ENCODE data around the gene AIG1.

Gene AIG1

GRCh38 chr6:143349530-143349929, 288.8 kb downstream of the AIG1 start:
- no peak for DNase-seq (ENCODE audit: extremely low read depth, insufficient read length)
- H3K4me3 ChIP-seq (replicated peaks; ENCODE audit: low read depth, low read length): no peak overlapping the region
- TF ChIP-seq CTCF (IDR thresholded peaks at IDR 0.05; ENCODE audit: insufficient read depth, low read length, poor library complexity, severe bottlenecking): no peak
- H3K36me3 ChIP-seq (ENCODE audit: control insufficient read depth, insufficient read depth, low read length): no peaks in the 10 kb centered on the region
- H3K27me3 ChIP-seq (replicated peaks; ENCODE audit: control insufficient read depth, insufficient read depth, low read length): no peaks in the 10 kb centered on the region

- DNase-seq (ENCODE audit: extremely low read depth, insufficient read length): no peak
- peaks cover 1% of the 10 kb centered on the region; the same call in 1 of the 2 replicates for H3K36me3 ChIP-seq (ENCODE audit: control insufficient read depth, insufficient read depth, low read length)
- no peak overlapping the region for H3K4me3 ChIP-seq (replicated peaks; ENCODE audit: low read depth, low read length)
- no peak for TF ChIP-seq CTCF (IDR thresholded peaks at IDR 0.05; ENCODE audit: insufficient read depth, low read length, poor library complexity, severe bottlenecking)
- no peaks in the 10 kb centered on the region for H3K27me3 ChIP-seq (replicated peaks; ENCODE audit: control insufficient read depth, insufficient read depth, low read length)
Observed at GRCh38 chr6:143356101-143356880, 295.6 kb downstream of the AIG1 start.

- Histone ChIP-seq H3K36me3 (ENCODE audit: control insufficient read depth, insufficient read depth, low read length) (peaks cover 1% of the 10 kb centered on the region; the same call in 1 of the 2 replicates), H3K27me3 (replicated peaks; ENCODE audit: control insufficient read depth, insufficient read depth, low read length) (no peaks in the 10 kb centered on the region), H3K4me3 (replicated peaks; ENCODE audit: low read depth, low read length) (no peak overlapping the region)
- DNase-seq (ENCODE audit: extremely low read depth, insufficient read length): no peak
- TF ChIP-seq CTCF (IDR thresholded peaks at IDR 0.05; ENCODE audit: insufficient read depth, low read length, poor library complexity, severe bottlenecking): no peak
Observed at GRCh38 chr6:143357152-143357551, 296.5 kb downstream of the AIG1 start.

GRCh38 chr6:143357561-143358255, 297.0 kb downstream of the AIG1 start:
- no peak for DNase-seq (ENCODE audit: extremely low read depth, insufficient read length)
- Histone ChIP-seq H3K4me3 (replicated peaks; ENCODE audit: low read depth, low read length) (no peak overlapping the region), H3K27me3 (replicated peaks; ENCODE audit: control insufficient read depth, insufficient read depth, low read length) (no peaks in the 10 kb centered on the region), H3K36me3 (ENCODE audit: control insufficient read depth, insufficient read depth, low read length) (peaks cover 1% of the 10 kb centered on the region; the same call in 1 of the 2 replicates)
- TF ChIP-seq CTCF (IDR thresholded peaks at IDR 0.05; ENCODE audit: insufficient read depth, low read length, poor library complexity, severe bottlenecking): no peak

GRCh38 chr6:143361536-143362191, 301.0 kb downstream of the AIG1 start:
- H3K36me3 ChIP-seq (ENCODE audit: control insufficient read depth, insufficient read depth, low read length): no peaks in the 10 kb centered on the region
- no peaks in the 10 kb centered on the region for H3K27me3 ChIP-seq (replicated peaks; ENCODE audit: control insufficient read depth, insufficient read depth, low read length)
- DNase-seq (ENCODE audit: extremely low read depth, insufficient read length): no peak
- H3K4me3 ChIP-seq (replicated peaks; ENCODE audit: low read depth, low read length): no peak overlapping the region
- TF ChIP-seq CTCF (IDR thresholded peaks at IDR 0.05; ENCODE audit: insufficient read depth, low read length, poor library complexity, severe bottlenecking): no peak
